Cardiac muscle cell (in vitro differentiated cells and primary cell): Measurements from ENCODE around the gene SCNN1B. TPM values are rescaled to one million over a fixed set of nuclear protein-coding genes. Genes with fewer than 3 reads are reported as not detected.
"Not testable (repeated sequence)": the region's sequence is repeated elsewhere in the genome, so short reads cannot be mapped to it uniquely, and the experiment has no call there.

ENCODE experiments used
- DNase-seq, 2 donors: peaks; one replicate each; pipeline versions ENCODE4 v3.0.0 to v3.0.0-alpha.2; 2010 to 2017; ENCODE audit warnings: low read depth in 1 of 2, low spot score in 1 of 2
- H3K27ac ChIP-seq: fragments of 200-600 bp; sonication (generic); 2 replicates; pipeline ENCODE4 v1.5.1; 2016
- H3K27me3 ChIP-seq: fragments of 200-600 bp; sonication (generic); 2 replicates; pipeline ENCODE4 v1.6.0; 2016; ENCODE audit warnings: control low read depth
- H3K36me3 ChIP-seq: fragments of 200-600 bp; sonication (generic); 2 replicates; pipeline ENCODE4 v1.5.1; 2016; ENCODE audit warnings: control low read depth
- H3K4me1 ChIP-seq: fragments of 200-600 bp; sonication (generic); 2 replicates; pipeline ENCODE4 v1.8.1; 2017; ENCODE audit warnings: low read depth, mild to moderate bottlenecking, mixed run types
- H3K4me3 ChIP-seq: fragments of 200-600 bp; sonication (generic); 2 replicates; pipeline ENCODE4 v1.5.1; 2016; ENCODE audit warnings: mild to moderate bottlenecking
- H3K9me3 ChIP-seq: fragments of 200-600 bp; sonication (generic); 2 replicates; pipeline ENCODE4 v1.5.1; 2017; ENCODE audit warnings: low read depth, mild to moderate bottlenecking, control low read depth
- polyA plus RNA-seq: library from polyadenylated mRNA; unstranded; fragments of >200 nt; fragmentation: Nextera tagmentation; extraction: Ambion mirVana; gene quantifications from 2 replicates; pipeline ENCODE4 v1.2.1, GENCODE V29; 2016
- total RNA-seq: library from RNA; depleted of rRNA; stranded (reverse); fragments of >200 nt; gene quantifications from 2 replicates; pipeline ENCODE4 v1.2.3, GENCODE V29; 2016
- TF ChIP-seq, protein P1 (sequence below): IDR thresholded peaks from 2 replicates; pipeline ENCODE4 v1.5.1; 2012; ENCODE audit warnings: low read depth, mild to moderate bottlenecking, low read length

Gene SCNN1B
- total and polyA plus RNA-seq, 2 experiments from 2014 or later: not detected

DNA sequence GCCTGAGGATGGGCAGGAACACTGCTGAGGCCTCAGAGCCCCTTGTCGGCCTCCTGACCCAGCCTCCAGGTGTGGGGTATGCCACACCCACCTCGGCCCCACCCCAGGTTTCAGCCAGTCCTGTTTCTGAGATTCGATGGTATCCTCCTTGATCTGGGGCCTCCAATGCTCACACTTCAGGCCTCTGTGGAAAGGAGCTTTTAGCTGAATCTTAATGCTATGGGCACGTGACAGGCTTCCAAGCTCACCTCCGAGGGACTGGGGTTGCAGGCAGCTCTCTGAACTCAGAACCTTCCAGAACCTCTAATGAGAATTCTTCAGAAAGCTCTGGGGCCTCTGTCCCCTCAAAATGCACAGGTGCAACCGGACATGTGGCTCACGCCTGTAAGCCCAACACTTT lies 54.8 kb downstream of the SCNN1B start:
- DNase-seq: no peak
- Histone ChIP-seq H3K27me3 (no peaks in the 10 kb centered on the region), H3K4me3 (no peak overlapping the region), H3K9me3 (no peaks in the 10 kb centered on the region), H3K36me3 (no peaks in the 10 kb centered on the region), H3K4me1 (no peaks in the 10 kb centered on the region), H3K27ac (no peak overlapping the region)
- TF ChIP-seq, protein P1, sequence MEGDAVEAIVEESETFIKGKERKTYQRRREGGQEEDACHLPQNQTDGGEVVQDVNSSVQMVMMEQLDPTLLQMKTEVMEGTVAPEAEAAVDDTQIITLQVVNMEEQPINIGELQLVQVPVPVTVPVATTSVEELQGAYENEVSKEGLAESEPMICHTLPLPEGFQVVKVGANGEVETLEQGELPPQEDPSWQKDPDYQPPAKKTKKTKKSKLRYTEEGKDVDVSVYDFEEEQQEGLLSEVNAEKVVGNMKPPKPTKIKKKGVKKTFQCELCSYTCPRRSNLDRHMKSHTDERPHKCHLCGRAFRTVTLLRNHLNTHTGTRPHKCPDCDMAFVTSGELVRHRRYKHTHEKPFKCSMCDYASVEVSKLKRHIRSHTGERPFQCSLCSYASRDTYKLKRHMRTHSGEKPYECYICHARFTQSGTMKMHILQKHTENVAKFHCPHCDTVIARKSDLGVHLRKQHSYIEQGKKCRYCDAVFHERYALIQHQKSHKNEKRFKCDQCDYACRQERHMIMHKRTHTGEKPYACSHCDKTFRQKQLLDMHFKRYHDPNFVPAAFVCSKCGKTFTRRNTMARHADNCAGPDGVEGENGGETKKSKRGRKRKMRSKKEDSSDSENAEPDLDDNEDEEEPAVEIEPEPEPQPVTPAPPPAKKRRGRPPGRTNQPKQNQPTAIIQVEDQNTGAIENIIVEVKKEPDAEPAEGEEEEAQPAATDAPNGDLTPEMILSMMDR: no peak

GRCh38 chr16:23357761-23358290 lies 55.7 kb downstream of the SCNN1B start:
- no peak for DNase-seq
- TF ChIP-seq, protein P1: no peak

GRCh38 chr16:23359092-23359760 lies 57.1 kb downstream of the SCNN1B start:
- DNase-seq: no peak
- TF ChIP-seq, protein P1: no peak

More at GRCh38 chr16:23357761-23358290, 55.7 kb downstream of the SCNN1B start:
- Histone ChIP-seq H3K4me3 (no peak overlapping the region), H3K27ac (no peak overlapping the region), H3K4me1 (no peaks in the 10 kb centered on the region), H3K27me3 (no peaks in the 10 kb centered on the region), H3K9me3 (no peaks in the 10 kb centered on the region), H3K36me3 (no peaks in the 10 kb centered on the region)

GRCh38 chr16:23362460-23363317 lies 60.6 kb downstream of the SCNN1B start:
- Histone ChIP-seq H3K36me3 (no peaks in the 10 kb centered on the region), H3K4me3 (no peak overlapping the region), H3K9me3 (no peaks in the 10 kb centered on the region), H3K4me1 (no peaks in the 10 kb centered on the region), H3K27me3 (no peaks in the 10 kb centered on the region), H3K27ac (no peak overlapping the region)
- TF ChIP-seq, protein P1: no peak
- DNase-seq: peak in 1 of 2 donors; percentile 6

More at GRCh38 chr16:23359092-23359760, 57.1 kb downstream of the SCNN1B start:
- no peaks in the 10 kb centered on the region for H3K4me1 ChIP-seq
- no peak overlapping the region for H3K27ac ChIP-seq
- H3K27me3 ChIP-seq: no peaks in the 10 kb centered on the region
- H3K4me3 ChIP-seq: no peak overlapping the region
- H3K36me3 ChIP-seq: no peaks in the 10 kb centered on the region
- no peaks in the 10 kb centered on the region for H3K9me3 ChIP-seq

- Histone ChIP-seq H3K4me1 (no peaks in the 10 kb centered on the region), H3K4me3 (no peak overlapping the region), H3K9me3 (no peaks in the 10 kb centered on the region), H3K27ac (no peak overlapping the region), H3K27me3 (no peaks in the 10 kb centered on the region), H3K36me3 (no peaks in the 10 kb centered on the region)
- peak in 1 of 2 donors; percentile 2 for DNase-seq
- TF ChIP-seq, protein P1: no peak
These were observed 63.6 kb downstream of the SCNN1B start for GRCh38 chr16:23365602-23366240.

- H3K9me3 ChIP-seq, H3K27ac ChIP-seq, DNase-seq, H3K4me1 ChIP-seq, H3K4me3 ChIP-seq, H3K36me3 ChIP-seq, H3K27me3 ChIP-seq: not testable (repeated sequence)
These were observed 64.2 kb downstream of the SCNN1B start for GRCh38 chr16:23366341-23366740.
